HFFc6 (cell line): ENCODE data around the gene GRB14. TPM values are rescaled to one million over a fixed set of nuclear protein-coding genes. Genes with fewer than 3 reads are reported as not detected.

Source experiments
- DNase-seq: peaks from one replicate; pipeline ENCODE4 v3.0.0-alpha.2; 2018
- H3K27ac Mint-ChIP-seq: 2 replicates; pipeline ENCODE4 v1.8.0; 2020; ENCODE audit warnings: mild to moderate bottlenecking, mixed read lengths
- H3K27me3 Mint-ChIP-seq: 2 replicates; pipeline ENCODE4 v1.8.0; 2021; ENCODE audit warnings: mild to moderate bottlenecking, moderate library complexity, mixed read lengths; ENCODE audit not compliant: insufficient read depth
- H3K36me3 Mint-ChIP-seq: 2 replicates; pipeline ENCODE4 v1.8.0; 2021; ENCODE audit warnings: low read depth, mixed read lengths
- H3K4me1 Mint-ChIP-seq: 2 replicates; pipeline ENCODE4 v1.8.0; 2020; ENCODE audit warnings: low read depth, mixed read lengths
- H3K4me3 Mint-ChIP-seq: 2 replicates; pipeline ENCODE4 v1.8.0; 2020; ENCODE audit warnings: mild to moderate bottlenecking, moderate library complexity, mixed read lengths
- H3K9me3 Mint-ChIP-seq: 2 replicates; pipeline ENCODE4 v1.8.0; 2020; ENCODE audit warnings: mild to moderate bottlenecking, mixed read lengths
- total RNA-seq, 6 experiments: library from RNA; stranded (reverse); fragmentation: NEBNext Ultra II Directional; extraction: Animal tissue kit (Norgen Biotek cat#: 25700); gene quantifications; 2 replicates in 1 of 6; 3 replicates in 5 of 6; pipeline ENCODE4 v1.2.3, GENCODE V29; 2021
- TF ChIP-seq, protein P1 (sequence below): fragments of 200-600 bp; sonication (generic); IDR thresholded peaks from 2 replicates; pipeline ENCODE4 v1.5.0; 2021; ENCODE audit warnings: antibody characterized with exemption, mild to moderate bottlenecking

GRB14 gene
- total RNA-seq, 6 experiments from 2014 or later: 0.19 TPM; not detected in 5

DNA sequence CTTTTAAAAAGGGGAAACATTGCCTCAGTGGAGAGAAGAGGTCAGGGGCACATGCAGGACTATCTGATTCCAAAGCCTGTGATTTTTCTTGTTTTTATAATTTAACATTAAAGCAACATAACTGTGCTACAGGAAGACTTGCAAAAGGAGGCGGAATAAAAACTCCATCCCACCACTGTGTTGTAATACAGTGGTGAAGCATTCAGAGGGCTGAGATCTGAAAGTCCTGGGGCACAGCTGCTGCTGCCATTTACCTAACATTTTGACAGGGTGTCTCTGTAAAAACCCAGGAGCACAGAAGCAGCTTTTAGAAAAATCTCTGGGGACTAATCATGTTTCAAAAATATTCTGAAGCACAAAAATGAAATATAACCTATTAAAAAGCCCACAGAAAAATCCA, 97.6 kb downstream of the GRB14 start:
- no peak for DNase-seq
- Mint-ChIP-seq H3K4me3 (no peak overlapping the region), H3K27me3 (no peaks in the 10 kb centered on the region; the same call in 1 of the 2 replicates), H3K4me1 (no peaks in the 10 kb centered on the region), H3K36me3 (no peaks in the 10 kb centered on the region), H3K9me3 (no peaks in the 10 kb centered on the region; the same call in 1 of the 2 replicates), H3K27ac (no peak overlapping the region)
- TF ChIP-seq, protein P1, sequence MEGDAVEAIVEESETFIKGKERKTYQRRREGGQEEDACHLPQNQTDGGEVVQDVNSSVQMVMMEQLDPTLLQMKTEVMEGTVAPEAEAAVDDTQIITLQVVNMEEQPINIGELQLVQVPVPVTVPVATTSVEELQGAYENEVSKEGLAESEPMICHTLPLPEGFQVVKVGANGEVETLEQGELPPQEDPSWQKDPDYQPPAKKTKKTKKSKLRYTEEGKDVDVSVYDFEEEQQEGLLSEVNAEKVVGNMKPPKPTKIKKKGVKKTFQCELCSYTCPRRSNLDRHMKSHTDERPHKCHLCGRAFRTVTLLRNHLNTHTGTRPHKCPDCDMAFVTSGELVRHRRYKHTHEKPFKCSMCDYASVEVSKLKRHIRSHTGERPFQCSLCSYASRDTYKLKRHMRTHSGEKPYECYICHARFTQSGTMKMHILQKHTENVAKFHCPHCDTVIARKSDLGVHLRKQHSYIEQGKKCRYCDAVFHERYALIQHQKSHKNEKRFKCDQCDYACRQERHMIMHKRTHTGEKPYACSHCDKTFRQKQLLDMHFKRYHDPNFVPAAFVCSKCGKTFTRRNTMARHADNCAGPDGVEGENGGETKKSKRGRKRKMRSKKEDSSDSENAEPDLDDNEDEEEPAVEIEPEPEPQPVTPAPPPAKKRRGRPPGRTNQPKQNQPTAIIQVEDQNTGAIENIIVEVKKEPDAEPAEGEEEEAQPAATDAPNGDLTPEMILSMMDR: no peak

DNA sequence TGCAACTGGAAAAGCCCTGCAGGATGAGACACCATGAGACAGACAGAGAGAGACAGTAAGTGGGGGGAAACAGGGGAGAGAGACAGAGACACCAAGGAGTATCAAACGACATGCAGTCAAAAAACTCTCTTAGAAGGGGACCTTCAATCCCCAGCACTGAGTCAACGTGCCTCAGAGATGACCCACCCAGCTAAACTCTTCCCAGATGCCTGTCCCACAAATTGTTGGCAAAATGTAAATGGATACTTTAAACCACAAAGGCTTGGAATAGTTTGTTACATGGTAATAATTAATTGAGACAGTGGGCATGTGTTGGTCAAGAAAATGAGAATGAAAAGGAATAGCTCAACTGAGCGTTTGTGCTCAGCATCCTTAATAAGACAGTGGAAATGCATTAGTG, 98.3 kb downstream of the GRB14 start:
- DNase-seq: no peak
- TF ChIP-seq, protein P1: no peak
- Mint-ChIP-seq H3K27me3 (no peaks in the 10 kb centered on the region; the same call in 1 of the 2 replicates), H3K9me3 (peaks cover 7% of the 10 kb centered on the region), H3K27ac (no peak overlapping the region), H3K4me1 (no peaks in the 10 kb centered on the region), H3K36me3 (no peaks in the 10 kb centered on the region), H3K4me3 (no peak overlapping the region)

DNA sequence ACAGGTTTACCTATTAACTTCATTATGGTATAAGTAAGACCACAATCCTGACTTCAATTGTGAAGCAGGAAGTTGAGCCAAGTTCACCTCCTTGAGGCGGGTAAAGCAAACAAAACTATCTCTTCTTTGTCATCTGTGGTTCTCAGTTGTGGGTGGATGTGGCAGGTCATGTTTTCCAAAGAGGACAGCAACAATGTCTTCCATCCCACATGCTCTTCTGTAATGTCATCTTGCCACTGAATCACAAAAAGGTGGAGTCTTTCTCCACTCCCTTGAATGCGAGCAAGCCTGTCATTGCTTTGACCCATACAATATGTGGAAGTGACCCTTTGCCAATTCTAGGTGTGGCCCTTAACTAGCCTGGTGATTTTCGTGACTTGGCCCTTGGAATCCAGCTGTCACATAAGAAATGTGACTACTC, 98.7 kb downstream of the GRB14 start:
- TF ChIP-seq, protein P1: no peak
- Mint-ChIP-seq H3K4me3 (no peak overlapping the region), H3K27me3 (no peaks in the 10 kb centered on the region; the same call in 1 of the 2 replicates), H3K36me3 (no peaks in the 10 kb centered on the region), H3K4me1 (no peaks in the 10 kb centered on the region), H3K27ac (no peak overlapping the region), H3K9me3 (peaks cover 7% of the 10 kb centered on the region)
- DNase-seq: no peak

DNA sequence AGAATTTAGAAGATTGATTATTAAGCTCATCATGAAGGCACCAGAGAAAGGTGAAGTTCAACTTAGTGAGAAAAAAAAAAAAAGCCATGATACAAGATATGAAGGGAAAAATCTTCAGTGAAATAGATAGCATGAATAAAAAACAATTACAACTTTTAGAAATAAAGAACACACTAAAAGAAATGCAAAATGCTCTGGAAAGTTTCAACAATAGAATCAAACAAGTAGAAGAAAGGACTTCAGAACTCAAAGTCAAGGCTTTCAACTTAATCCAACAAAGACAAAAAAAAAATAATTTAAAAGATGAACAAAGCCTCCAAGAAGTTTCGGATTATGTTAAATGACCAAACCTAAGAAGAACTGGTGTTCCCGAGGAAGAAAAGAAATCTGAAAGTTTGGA, 105.5 kb downstream of the GRB14 start:
- Mint-ChIP-seq H3K36me3 (no peaks in the 10 kb centered on the region), H3K9me3 (peaks cover 23% of the 10 kb centered on the region)

DNA sequence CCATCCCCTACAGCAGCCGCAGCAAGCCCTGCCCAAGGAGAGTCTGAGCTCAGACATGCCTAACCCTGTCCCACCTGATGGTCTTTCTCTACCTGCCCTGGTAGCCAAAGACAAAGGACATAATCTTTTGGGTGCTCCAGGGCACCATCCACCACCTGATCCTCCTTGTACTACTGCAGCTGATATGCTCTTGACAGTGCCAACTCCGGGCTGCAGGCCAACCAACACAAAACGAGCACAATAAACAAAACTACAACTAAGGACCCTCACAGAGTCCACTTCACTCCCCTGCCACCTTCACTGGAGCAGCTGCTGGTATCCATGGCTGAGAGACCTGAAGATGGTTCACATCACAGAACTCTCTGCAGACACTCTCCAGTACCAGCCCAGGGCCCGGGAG, 106.3 kb downstream of the GRB14 start:
- no peaks in the 10 kb centered on the region for H3K36me3 Mint-ChIP-seq
- H3K4me3 Mint-ChIP-seq: no peak overlapping the region
- H3K9me3 Mint-ChIP-seq: peaks cover 23% of the 10 kb centered on the region
- H3K27ac Mint-ChIP-seq: no peak overlapping the region
- no peaks in the 10 kb centered on the region for H3K4me1 Mint-ChIP-seq
- DNase-seq: no peak
- TF ChIP-seq, protein P1: no peak
- H3K27me3 Mint-ChIP-seq: peaks cover 3% of the 10 kb centered on the region; the same call in 1 of the 2 replicates

More for the DNA sequence above, 105.5 kb downstream of the GRB14 start:
- H3K4me3 Mint-ChIP-seq: no peak overlapping the region
- no peak overlapping the region for H3K27ac Mint-ChIP-seq
- TF ChIP-seq, protein P1: no peak
- H3K27me3 Mint-ChIP-seq: peaks cover 3% of the 10 kb centered on the region; the same call in 1 of the 2 replicates
- H3K4me1 Mint-ChIP-seq: no peaks in the 10 kb centered on the region
- DNase-seq: no peak

DNA sequence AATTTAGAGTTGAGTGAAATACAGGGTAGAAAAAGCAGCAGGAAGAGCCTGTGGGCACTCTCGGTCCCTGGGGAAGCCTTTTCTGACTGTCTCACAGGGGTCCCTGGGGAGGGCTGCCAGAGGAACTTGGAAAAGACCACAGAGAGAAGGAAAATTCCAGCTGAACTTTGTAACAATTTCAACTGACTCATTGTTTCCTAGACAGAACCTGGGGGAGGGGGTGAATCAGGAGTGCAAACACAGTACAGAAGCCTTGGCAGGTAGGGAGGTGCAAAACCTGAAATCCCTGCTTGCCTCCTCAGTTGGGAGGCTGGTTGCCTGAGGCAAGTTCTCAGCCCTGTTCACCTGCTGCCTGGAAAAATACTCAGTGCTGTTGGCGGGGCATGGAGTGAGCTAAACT, 106.8 kb downstream of the GRB14 start:
- Mint-ChIP-seq H3K27ac (no peak overlapping the region), H3K36me3 (no peaks in the 10 kb centered on the region), H3K4me1 (no peaks in the 10 kb centered on the region), H3K9me3 (peaks cover 23% of the 10 kb centered on the region), H3K4me3 (no peak overlapping the region), H3K27me3 (peaks cover 3% of the 10 kb centered on the region; the same call in 1 of the 2 replicates)
- TF ChIP-seq, protein P1: no peak
- DNase-seq: no peak
